ENCODE measurements around the gene BPIFA2. TPM values are rescaled to one million over a fixed set of nuclear protein-coding genes. Genes with fewer than 3 reads are reported as not detected.
"Not testable (repeated sequence)": the region's sequence is repeated elsewhere in the genome, so short reads cannot be mapped to it uniquely, and the experiment has no call there.

The BPIFA2 gene
- not detected for polyA plus RNA-seq

- no peak within 1 kb of the TSS for H3K4me3 ChIP-seq (ENCODE audit: low read depth in 1 of 2, low read length in 2 of 2)
- H3K4me1 ChIP-seq (ENCODE audit: control insufficient read depth in 2 of 2, insufficient read depth in 2 of 2, low read length in 1 of 2): no peaks in the 10 kb centered on the region
- WGBS, 2 donors: 78 to 79% methylated on average over 8 of the region's 8 CpGs
- H3K27ac ChIP-seq (ENCODE audit: low read depth in 2 of 2, low read length in 1 of 2): no peak within 1 kb of the TSS
- peaks cover 2 to 3% of the 10 kb centered on the region in 2 donors for H3K9me3 ChIP-seq (ENCODE audit: control insufficient read depth in 2 of 2, insufficient read depth in 1 of 2, low read depth in 1 of 2, low read length in 1 of 2)
- H3K27me3 ChIP-seq (ENCODE audit: control insufficient read depth in 1 of 2, insufficient read depth in 2 of 2, low read length in 2 of 2): no peaks in the 10 kb centered on the region
- H3K36me3 ChIP-seq (ENCODE audit: control insufficient read depth in 2 of 2, insufficient read depth in 2 of 2, low read length in 1 of 2): no peaks in the 10 kb centered on the region
Measured at GRCh38 chr20:33167859-33168258, at the start of gene BPIFA2. TSS of gene BPIFA2 (plus strand) at chr20:33168159. CDS start at chr20:33169146, 987 bp downstream.

GRCh38 chr20:33119725-33120720 lies 47.9 kb upstream of the BPIFA2 start:
- no peaks in the 10 kb centered on the region for H3K4me1 ChIP-seq (ENCODE audit: control insufficient read depth in 2 of 2, insufficient read depth in 2 of 2, low read length in 1 of 2)
- H3K27ac ChIP-seq (ENCODE audit: low read depth in 2 of 2, low read length in 1 of 2): no peak overlapping the region
- WGBS, 2 donors: 69 to 72% methylated on average over 3 of the region's 3 CpGs
- H3K9me3 ChIP-seq (ENCODE audit: control insufficient read depth in 2 of 2, insufficient read depth in 1 of 2, low read depth in 1 of 2, low read length in 1 of 2): peaks cover 0 to 2% of the 10 kb centered on the region in 2 donors
- no peaks in the 10 kb centered on the region for H3K36me3 ChIP-seq (ENCODE audit: control insufficient read depth in 2 of 2, insufficient read depth in 2 of 2, low read length in 1 of 2)
- no peak overlapping the region for H3K4me3 ChIP-seq (ENCODE audit: low read depth in 1 of 2, low read length in 2 of 2)
- no peaks in the 10 kb centered on the region for H3K27me3 ChIP-seq (ENCODE audit: control insufficient read depth in 1 of 2, insufficient read depth in 2 of 2, low read length in 2 of 2)

- WGBS, 2 donors: 95 to 96% methylated on average over 3 of the region's 3 CpGs
- Histone ChIP-seq H3K4me3 (ENCODE audit: low read depth in 1 of 2, low read length in 2 of 2) (no peak overlapping the region), H3K9me3 (ENCODE audit: control insufficient read depth in 2 of 2, insufficient read depth in 1 of 2, low read depth in 1 of 2, low read length in 1 of 2) (peaks cover 0 to 2% of the 10 kb centered on the region in 2 donors), H3K4me1 (ENCODE audit: control insufficient read depth in 2 of 2, insufficient read depth in 2 of 2, low read length in 1 of 2) (no peaks in the 10 kb centered on the region), H3K27me3 (ENCODE audit: control insufficient read depth in 1 of 2, insufficient read depth in 2 of 2, low read length in 2 of 2) (no peaks in the 10 kb centered on the region), H3K36me3 (ENCODE audit: control insufficient read depth in 2 of 2, insufficient read depth in 2 of 2, low read length in 1 of 2) (no peaks in the 10 kb centered on the region), H3K27ac (ENCODE audit: low read depth in 2 of 2, low read length in 1 of 2) (no peak overlapping the region)
Measured at GRCh38 chr20:33120934-33121333, 47.0 kb upstream of the BPIFA2 start.

GRCh38 chr20:33122297-33122696 lies 45.7 kb upstream of the BPIFA2 start:
- not testable (repeated sequence) for H3K27ac ChIP-seq (ENCODE audit: low read depth in 2 of 2, low read length in 1 of 2); H3K4me1 ChIP-seq (ENCODE audit: control insufficient read depth in 2 of 2, insufficient read depth in 2 of 2, low read length in 1 of 2); H3K27me3 ChIP-seq (ENCODE audit: control insufficient read depth in 1 of 2, insufficient read depth in 2 of 2, low read length in 2 of 2); H3K4me3 ChIP-seq (ENCODE audit: low read depth in 1 of 2, low read length in 2 of 2); H3K36me3 ChIP-seq (ENCODE audit: control insufficient read depth in 2 of 2, insufficient read depth in 2 of 2, low read length in 1 of 2); H3K9me3 ChIP-seq (ENCODE audit: control insufficient read depth in 2 of 2, insufficient read depth in 1 of 2, low read depth in 1 of 2, low read length in 1 of 2)
- 44 to 61% methylated on average over 1 of the region's 1 CpG for WGBS, 2 donors

DNA sequence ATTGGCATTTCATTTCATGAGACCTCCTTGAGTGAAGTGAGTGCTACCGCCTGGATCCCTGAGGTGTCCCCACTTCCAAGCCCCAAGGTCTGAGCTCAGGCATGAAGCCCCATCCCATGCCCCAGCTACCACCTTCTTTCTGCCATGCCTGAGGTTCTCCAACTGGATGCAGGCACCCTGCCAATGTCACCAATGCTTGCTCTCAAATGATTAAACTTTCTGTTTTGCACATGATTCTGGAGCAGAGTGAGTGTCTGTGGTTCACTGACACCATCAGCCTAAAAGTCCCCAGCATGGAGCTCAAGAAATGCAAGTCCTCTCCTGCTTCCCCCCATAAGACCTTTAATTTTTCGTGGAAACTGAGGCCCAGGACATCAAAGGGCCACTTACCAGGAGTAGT lies 43.7 kb upstream of the BPIFA2 start:
- H3K9me3 ChIP-seq (ENCODE audit: control insufficient read depth in 2 of 2, insufficient read depth in 1 of 2, low read depth in 1 of 2, low read length in 1 of 2): peaks cover 0 to 2% of the 10 kb centered on the region in 2 donors
- no peak overlapping the region for H3K4me3 ChIP-seq (ENCODE audit: low read depth in 1 of 2, low read length in 2 of 2)
- H3K27me3 ChIP-seq (ENCODE audit: control insufficient read depth in 1 of 2, insufficient read depth in 2 of 2, low read length in 2 of 2): peaks cover 0 to 2% of the 10 kb centered on the region in 2 donors
- no peaks in the 10 kb centered on the region for H3K4me1 ChIP-seq (ENCODE audit: control insufficient read depth in 2 of 2, insufficient read depth in 2 of 2, low read length in 1 of 2)
- H3K36me3 ChIP-seq (ENCODE audit: control insufficient read depth in 2 of 2, insufficient read depth in 2 of 2, low read length in 1 of 2): no peaks in the 10 kb centered on the region
- no peak overlapping the region for H3K27ac ChIP-seq (ENCODE audit: low read depth in 2 of 2, low read length in 1 of 2)
- 56 to 63% methylated on average over 2 of the region's 2 CpGs for WGBS, 2 donors

DNA sequence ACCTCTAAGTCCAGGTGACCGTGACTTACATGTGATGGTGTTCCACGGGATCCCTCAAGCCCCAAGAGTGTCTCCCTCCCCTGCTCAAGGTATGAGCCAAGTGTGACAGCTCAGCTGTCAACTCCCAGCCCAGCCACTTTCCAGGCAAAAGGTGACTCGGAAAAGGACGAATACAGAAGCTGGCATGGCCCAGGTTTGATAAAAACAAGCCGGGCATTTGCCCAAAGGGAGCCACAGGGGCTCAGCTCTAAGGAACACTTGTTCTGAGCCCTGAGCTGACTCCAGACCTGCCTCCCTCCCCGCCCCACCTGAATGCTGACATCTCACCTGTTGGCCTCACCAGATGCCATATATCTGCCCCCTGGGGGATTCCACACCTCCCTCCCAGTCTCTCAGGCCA lies 43.0 kb upstream of the BPIFA2 start:
- H3K27me3 ChIP-seq (ENCODE audit: control insufficient read depth in 1 of 2, insufficient read depth in 2 of 2, low read length in 2 of 2): peaks cover 0 to 3% of the 10 kb centered on the region in 2 donors
- H3K27ac ChIP-seq (ENCODE audit: low read depth in 2 of 2, low read length in 1 of 2): no peak overlapping the region
- WGBS, 2 donors: 78 to 87% methylated on average over 6 of the region's 6 CpGs
- H3K4me1 ChIP-seq (ENCODE audit: control insufficient read depth in 2 of 2, insufficient read depth in 2 of 2, low read length in 1 of 2): no peaks in the 10 kb centered on the region
- H3K4me3 ChIP-seq (ENCODE audit: low read depth in 1 of 2, low read length in 2 of 2): no peak overlapping the region
- H3K9me3 ChIP-seq (ENCODE audit: control insufficient read depth in 2 of 2, insufficient read depth in 1 of 2, low read depth in 1 of 2, low read length in 1 of 2): peaks cover 0 to 2% of the 10 kb centered on the region in 2 donors
- no peaks in the 10 kb centered on the region for H3K36me3 ChIP-seq (ENCODE audit: control insufficient read depth in 2 of 2, insufficient read depth in 2 of 2, low read length in 1 of 2)

- Histone ChIP-seq H3K36me3 (ENCODE audit: control insufficient read depth in 2 of 2, insufficient read depth in 2 of 2, low read length in 1 of 2) (no peaks in the 10 kb centered on the region), H3K4me1 (ENCODE audit: control insufficient read depth in 2 of 2, insufficient read depth in 2 of 2, low read length in 1 of 2) (no peaks in the 10 kb centered on the region), H3K27ac (ENCODE audit: low read depth in 2 of 2, low read length in 1 of 2) (no peak overlapping the region), H3K9me3 (ENCODE audit: control insufficient read depth in 2 of 2, insufficient read depth in 1 of 2, low read depth in 1 of 2, low read length in 1 of 2) (no peaks in the 10 kb centered on the region), H3K27me3 (ENCODE audit: control insufficient read depth in 1 of 2, insufficient read depth in 2 of 2, low read length in 2 of 2) (peaks cover 0 to 3% of the 10 kb centered on the region in 2 donors), H3K4me3 (ENCODE audit: low read depth in 1 of 2, low read length in 2 of 2) (no peak overlapping the region)
- WGBS, 2 donors: 48 to 55% methylated on average over 6 of the region's 6 CpGs
Measured at GRCh38 chr20:33125983-33126382, 42.0 kb upstream of the BPIFA2 start.

GRCh38 chr20:33127422-33128097 lies 40.4 kb upstream of the BPIFA2 start:
- H3K9me3 ChIP-seq (ENCODE audit: control insufficient read depth in 2 of 2, insufficient read depth in 1 of 2, low read depth in 1 of 2, low read length in 1 of 2): no peaks in the 10 kb centered on the region
- 72 to 80% methylated on average over 4 of the region's 4 CpGs for WGBS, 2 donors
- H3K36me3 ChIP-seq (ENCODE audit: control insufficient read depth in 2 of 2, insufficient read depth in 2 of 2, low read length in 1 of 2): no peaks in the 10 kb centered on the region
- H3K27me3 ChIP-seq (ENCODE audit: control insufficient read depth in 1 of 2, insufficient read depth in 2 of 2, low read length in 2 of 2): peaks cover 0 to 3% of the 10 kb centered on the region in 2 donors
- H3K4me3 ChIP-seq (ENCODE audit: low read depth in 1 of 2, low read length in 2 of 2): no peak overlapping the region
- no peak overlapping the region for H3K27ac ChIP-seq (ENCODE audit: low read depth in 2 of 2, low read length in 1 of 2)
- H3K4me1 ChIP-seq (ENCODE audit: control insufficient read depth in 2 of 2, insufficient read depth in 2 of 2, low read length in 1 of 2): peaks cover 0 to 2% of the 10 kb centered on the region in 2 donors

DNA sequence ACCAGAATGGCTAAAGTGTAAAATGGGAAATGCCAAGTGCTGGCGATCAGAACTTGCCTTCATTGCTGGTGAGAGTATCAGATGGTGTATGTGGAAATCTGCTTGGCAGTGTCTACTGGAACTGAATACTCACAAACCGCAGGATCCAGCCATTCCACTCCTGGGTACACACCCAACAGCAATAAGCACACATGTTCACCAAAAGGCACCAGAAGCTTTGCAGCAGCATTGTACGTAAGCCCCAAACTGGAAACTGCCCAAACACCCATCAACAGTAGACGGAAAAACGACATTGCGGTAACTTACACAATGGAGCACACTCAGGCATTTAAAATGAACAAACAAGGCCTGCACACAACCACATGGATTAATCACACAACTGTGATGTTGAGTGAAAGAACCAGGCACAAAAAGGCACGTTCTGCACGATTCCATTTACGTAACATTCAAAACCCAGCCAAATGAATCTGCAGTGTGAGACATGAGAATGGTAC lies 37.3 kb upstream of the BPIFA2 start:
- H3K4me1 ChIP-seq (ENCODE audit: control insufficient read depth in 2 of 2, insufficient read depth in 2 of 2, low read length in 1 of 2): peaks cover 0 to 2% of the 10 kb centered on the region in 2 donors
- H3K4me3 ChIP-seq (ENCODE audit: low read depth in 1 of 2, low read length in 2 of 2): no peak overlapping the region
- H3K27me3 ChIP-seq (ENCODE audit: control insufficient read depth in 1 of 2, insufficient read depth in 2 of 2, low read length in 2 of 2): peaks cover 0 to 3% of the 10 kb centered on the region in 2 donors
- no peaks in the 10 kb centered on the region for H3K36me3 ChIP-seq (ENCODE audit: control insufficient read depth in 2 of 2, insufficient read depth in 2 of 2, low read length in 1 of 2)
- H3K9me3 ChIP-seq (ENCODE audit: control insufficient read depth in 2 of 2, insufficient read depth in 1 of 2, low read depth in 1 of 2, low read length in 1 of 2): no peaks in the 10 kb centered on the region
- WGBS, 2 donors: 43 to 70% methylated on average over 9 of the region's 9 CpGs
- peak overlapping the region; percentile 9 to 86 for H3K27ac ChIP-seq (ENCODE audit: low read depth in 2 of 2, low read length in 1 of 2)
